ENCODE measurements around the gene NKTR. TPM values are rescaled to one million over a fixed set of nuclear protein-coding genes. Genes with fewer than 3 reads are reported as not detected.

NKTR gene
- total and polyA plus RNA-seq, 2 experiments from 2014 or later: 26.0 to 32.6 TPM

GRCh38 chr3:42685363-42685881 lies 84.9 kb downstream of the NKTR start, which contains the start of gene KLHL40:
TSS of gene KLHL40 (plus strand) at chr3:42685537. CDS start at chr3:42685619, 82 bp downstream.
- Histone ChIP-seq H4K20me1 (ENCODE audit: insufficient read depth) (no peaks in the 10 kb centered on the region), H3K9me3 (ENCODE audit: low read depth) (no peaks in the 10 kb centered on the region), H3K79me2 (ENCODE audit: insufficient read depth) (no peaks in the 10 kb centered on the region), H3F3A (ENCODE audit: insufficient read depth) (peaks cover 8% of the 10 kb centered on the region), H3K9ac (no peak within 1 kb of the TSS), H2AFZ (no peak within 1 kb of the TSS), H3K4me2 (ENCODE audit: unreplicated experiment) (no peak within 1 kb of the TSS), H3K36me3 (ENCODE audit: low read depth) (no peaks in the 10 kb centered on the region), H3K4me1 (ENCODE audit: insufficient read depth) (peaks cover 25% of the 10 kb centered on the region), H3K9me2 (ENCODE audit: insufficient read depth) (no peaks in the 10 kb centered on the region), H3K27ac (no peak within 1 kb of the TSS), H3K4me3 (no peak within 1 kb of the TSS), H3K27me3 (replicated peaks; ENCODE audit: insufficient read depth) (no peaks in the 10 kb centered on the region)
- 83 to 86% methylated on average over 25 to 34 of the region's 34 CpGs for WGBS, 2 experiments (ENCODE audit: low coverage in 1 of 2, low lambda C conversion rate in 2 of 2, missing lambda C conversion rate in 2 of 2)
- in situ Hi-C loops (cut with MboI): no loop called here
- DNase-seq: no peak
- TF ChIP-seq EZH2 (IDR thresholded peaks at IDR 0.05; ENCODE audit: insufficient read depth, poor library complexity, severe bottlenecking): no peak
- TF ChIP-seq EZH2phosphoT487 (IDR thresholded peaks at IDR 0.05; ENCODE audit: insufficient read depth, low read depth): no peak

GRCh38 chr3:42685891-42686820 lies 85.7 kb downstream of the NKTR start:
- Histone ChIP-seq H2AFZ (no peak overlapping the region), H3K9me3 (ENCODE audit: low read depth) (no peaks in the 10 kb centered on the region), H3K36me3 (ENCODE audit: low read depth) (no peaks in the 10 kb centered on the region), H3K79me2 (ENCODE audit: insufficient read depth) (no peaks in the 10 kb centered on the region), H3F3A (ENCODE audit: insufficient read depth) (peaks cover under 1% of the 10 kb centered on the region; the same call in 1 of the 2 replicates), H3K4me1 (ENCODE audit: insufficient read depth) (peaks cover 17% of the 10 kb centered on the region), H3K27ac (no peak overlapping the region), H3K9ac (no peak overlapping the region), H3K27me3 (replicated peaks; ENCODE audit: insufficient read depth) (no peaks in the 10 kb centered on the region), H3K9me2 (ENCODE audit: insufficient read depth) (no peaks in the 10 kb centered on the region), H3K4me2 (ENCODE audit: unreplicated experiment) (no peak overlapping the region), H4K20me1 (ENCODE audit: insufficient read depth) (no peaks in the 10 kb centered on the region), H3K4me3 (no peak overlapping the region)
- 88% methylated on average over 62 to 80 of the region's 80 CpGs for whole genome bisulfite sequencing, 2 experiments (ENCODE audit: low coverage in 1 of 2, low lambda C conversion rate in 2 of 2, missing lambda C conversion rate in 2 of 2)
- DNase-seq: no peak
- in situ Hi-C loops (cut with MboI): no loop called here
- TF ChIP-seq EZH2phosphoT487 (IDR thresholded peaks at IDR 0.05; ENCODE audit: insufficient read depth, low read depth) (no peak), EZH2 (IDR thresholded peaks at IDR 0.05; ENCODE audit: insufficient read depth, poor library complexity, severe bottlenecking) (no peak)

GRCh38 chr3:42686832-42687650 lies 86.6 kb downstream of the NKTR start:
- H3K79me2 ChIP-seq (ENCODE audit: insufficient read depth): no peaks in the 10 kb centered on the region
- no peak for DNase-seq
- H3K27me3 ChIP-seq (replicated peaks; ENCODE audit: insufficient read depth): no peaks in the 10 kb centered on the region
- 80 to 83% methylated on average over 7 of the region's 7 CpGs for WGBS, 2 experiments (ENCODE audit: low coverage in 1 of 2, low lambda C conversion rate in 2 of 2, missing lambda C conversion rate in 2 of 2)
- no peaks in the 10 kb centered on the region for H4K20me1 ChIP-seq (ENCODE audit: insufficient read depth)
- H3K9ac ChIP-seq: no peak overlapping the region
- H3K27ac ChIP-seq: no peak overlapping the region
- no peak overlapping the region for H2AFZ ChIP-seq
- H3K9me3 ChIP-seq (ENCODE audit: low read depth): no peaks in the 10 kb centered on the region
- H3K4me2 ChIP-seq (ENCODE audit: unreplicated experiment): no peak overlapping the region
- H3F3A ChIP-seq (ENCODE audit: insufficient read depth): no peaks in the 10 kb centered on the region
- in situ Hi-C loops (cut with MboI): no loop called here
- no peaks in the 10 kb centered on the region for H3K36me3 ChIP-seq (ENCODE audit: low read depth)
- no peak for TF ChIP-seq EZH2 (IDR thresholded peaks at IDR 0.05; ENCODE audit: insufficient read depth, poor library complexity, severe bottlenecking)
- H3K4me3 ChIP-seq: no peak overlapping the region
- peaks cover 10% of the 10 kb centered on the region for H3K4me1 ChIP-seq (ENCODE audit: insufficient read depth)
- no peaks in the 10 kb centered on the region for H3K9me2 ChIP-seq (ENCODE audit: insufficient read depth)

- no peaks in the 10 kb centered on the region for H3K9me3 ChIP-seq (ENCODE audit: low read depth)
- no peak for TF ChIP-seq EZH2phosphoT487 (IDR thresholded peaks at IDR 0.05; ENCODE audit: insufficient read depth, low read depth)
- H4K20me1 ChIP-seq (ENCODE audit: insufficient read depth): no peaks in the 10 kb centered on the region
- no peak overlapping the region for H3K27ac ChIP-seq
- H3K4me1 ChIP-seq (ENCODE audit: insufficient read depth): peaks cover 10% of the 10 kb centered on the region
- H3F3A ChIP-seq (ENCODE audit: insufficient read depth): no peaks in the 10 kb centered on the region
- no peaks in the 10 kb centered on the region for H3K27me3 ChIP-seq (replicated peaks; ENCODE audit: insufficient read depth)
- H3K9ac ChIP-seq: no peak overlapping the region
- DNase-seq: no peak
- H3K36me3 ChIP-seq (ENCODE audit: low read depth): no peaks in the 10 kb centered on the region
- H3K9me2 ChIP-seq (ENCODE audit: insufficient read depth): no peaks in the 10 kb centered on the region
- H3K79me2 ChIP-seq (ENCODE audit: insufficient read depth): no peaks in the 10 kb centered on the region
- no peak overlapping the region for H3K4me3 ChIP-seq
- H2AFZ ChIP-seq: no peak overlapping the region
- H3K4me2 ChIP-seq (ENCODE audit: unreplicated experiment): no peak overlapping the region
- 91 to 95% methylated on average over 7 to 13 of the region's 15 CpGs for WGBS, 2 experiments (ENCODE audit: low coverage in 1 of 2, low lambda C conversion rate in 2 of 2, missing lambda C conversion rate in 2 of 2)
- in situ Hi-C loops (cut with MboI): no loop called here
Measured at GRCh38 chr3:42688016-42688415, 87.5 kb downstream of the NKTR start.

Data from GM23248 (cell line).